Measurements from ENCODE around the gene RCL1.

Gene RCL1

GRCh38 chr9:4811824-4812223, 19.1 kb downstream of the RCL1 start:
- H3K4me3 ChIP-seq (replicated peaks; ENCODE audit: low read depth, low read length), result no peak overlapping the region
- no peak for DNase-seq (ENCODE audit: low read depth)
- no peak for TF ChIP-seq CTCF (IDR thresholded peaks at IDR 0.05; ENCODE audit: low read length, missing control alignments)

- TF ChIP-seq CTCF (IDR thresholded peaks at IDR 0.05; ENCODE audit: low read length, missing control alignments), result no peak
- DNase-seq (ENCODE audit: low read depth), result no peak
- H3K4me3 ChIP-seq (replicated peaks; ENCODE audit: low read depth, low read length), result no peak overlapping the region
Measured at GRCh38 chr9:4812858-4813257, 20.1 kb downstream of the RCL1 start.

- DNase-seq (ENCODE audit: low read depth), result no peak
- no peak for TF ChIP-seq CTCF (IDR thresholded peaks at IDR 0.05; ENCODE audit: low read length, missing control alignments)
- no peak overlapping the region for H3K4me3 ChIP-seq (replicated peaks; ENCODE audit: low read depth, low read length)
Measured at GRCh38 chr9:4814913-4815312, 22.2 kb downstream of the RCL1 start.

GRCh38 chr9:4815381-4815956, 22.7 kb downstream of the RCL1 start:
- TF ChIP-seq CTCF (IDR thresholded peaks at IDR 0.05; ENCODE audit: low read length, missing control alignments), result no peak
- no peak for DNase-seq (ENCODE audit: low read depth)
- no peak overlapping the region for H3K4me3 ChIP-seq (replicated peaks; ENCODE audit: low read depth, low read length)

- TF ChIP-seq CTCF (IDR thresholded peaks at IDR 0.05; ENCODE audit: low read length, missing control alignments), result no peak
- H3K4me3 ChIP-seq (replicated peaks; ENCODE audit: low read depth, low read length), result no peak overlapping the region
- DNase-seq (ENCODE audit: low read depth), result no peak
Measured at GRCh38 chr9:4820168-4820567, 27.4 kb downstream of the RCL1 start.

- DNase-seq (ENCODE audit: low read depth), result no peak
- no peak overlapping the region for H3K4me3 ChIP-seq (replicated peaks; ENCODE audit: low read depth, low read length)
- no peak for TF ChIP-seq CTCF (IDR thresholded peaks at IDR 0.05; ENCODE audit: low read length, missing control alignments)
Measured at GRCh38 chr9:4821133-4821532, 28.4 kb downstream of the RCL1 start.

- no peak for TF ChIP-seq CTCF (IDR thresholded peaks at IDR 0.05; ENCODE audit: low read length, missing control alignments)
- no peak for DNase-seq (ENCODE audit: low read depth)
- no peak overlapping the region for H3K4me3 ChIP-seq (replicated peaks; ENCODE audit: low read depth, low read length)
Measured at GRCh38 chr9:4822057-4822456, 29.3 kb downstream of the RCL1 start.
